HepG2 (cell line): ENCODE results near the gene CUL5.
A peak's percentile ranks its signal among the peaks of the same experiment; 100 is the strongest.

Source experiments
- CEBPB ChIP-seq: IDR thresholded peaks from 2 replicates; pipeline ENCODE4 v1.6.1; 2011; ENCODE audit warnings: low read depth, low read length, improper control_type of control experiment, borderline replicate concordance
- CTCF ChIP-seq: sonication (generic); formaldehyde crosslinking; IDR thresholded peaks from 2 replicates; pipeline ENCODE4 v1.5.0; 2020; ENCODE audit warnings: mild to moderate bottlenecking, missing genetic modification reagents, moderate library complexity
- GABPA ChIP-seq, 2 experiments: IDR thresholded peaks; 2 replicates each; pipeline ENCODE4 v1.6.1; 2011 to 2016; ENCODE audit warnings: low read depth in 2 of 2, low read length in 1 of 2, missing biosample characterization in 1 of 2, missing genetic modification characterization in 1 of 2
- IRX3 ChIP-seq: sonication (generic); formaldehyde crosslinking; IDR thresholded peaks from 2 replicates; pipeline ENCODE4 v1.8.1; 2023; ENCODE audit warnings: mild to moderate bottlenecking, low read depth, missing genetic modification reagents, borderline replicate concordance
- PHF8 ChIP-seq: sonication (generic); formaldehyde crosslinking; IDR thresholded peaks from 2 replicates; pipeline ENCODE4 v1.5.0; 2020; ENCODE audit warnings: missing genetic modification reagents
- POLR2A ChIP-seq, 2 experiments: IDR thresholded peaks; 2 replicates each; pipeline ENCODE4 v1.6.1; 2011; ENCODE audit warnings: low read depth in 2 of 2, low read length in 2 of 2, mild to moderate bottlenecking in 1 of 2, moderate library complexity in 1 of 2; ENCODE audit not compliant: insufficient read depth in 1 of 2
- RBAK ChIP-seq: sonication (generic); formaldehyde crosslinking; IDR thresholded peaks from 2 replicates; pipeline ENCODE4 v1.5.1; 2020; ENCODE audit warnings: mild to moderate bottlenecking, missing genetic modification reagents
- SP1 ChIP-seq, 2 experiments: fragments of 450-650 bp in 1 of 2; sonication (generic) in 1 of 2; formaldehyde crosslinking in 1 of 2; IDR thresholded peaks; 2 replicates each; pipeline versions ENCODE4 v1.4.0 to v1.6.1; 2016 to 2020; ENCODE audit warnings: missing genetic modification reagents in 1 of 2
- U2AF1 ChIP-seq: fragments of 200-400 bp; formaldehyde crosslinking; optimal IDR thresholded peaks from 2 replicates; pipeline ENCODE3; 2017; ENCODE audit warnings: mild to moderate bottlenecking, low read depth, low read length
- YY1 ChIP-seq: IDR thresholded peaks from 2 replicates; pipeline ENCODE4 v1.6.1; 2011; ENCODE audit warnings: low read length, low read depth, moderate library complexity, mild to moderate bottlenecking; ENCODE audit not compliant: insufficient read depth, insufficient replicate concordance

GRCh38 chr11:108135845-108136544 lies 127.3 kb downstream of the CUL5 start:
- TF ChIP-seq GABPA (IDR thresholded peaks at IDR 0.05; ENCODE audit: low read depth, low read length) = no peak
- TF ChIP-seq GABPA (CRISPR knock-in tag; IDR thresholded peaks at IDR 0.05; ENCODE audit: low read depth) = no peak
- TF ChIP-seq IRX3 (CRISPR knock-in tag) = no peak
- TF ChIP-seq POLR2A (IDR thresholded peaks at IDR 0.05; ENCODE audit: insufficient read depth in 1 of 2, low read depth in 2 of 2, low read length in 2 of 2) = no peak
- TF ChIP-seq YY1 = no peak
- TF ChIP-seq CEBPB = no peak
- no peak for TF ChIP-seq U2AF1
- no peak for TF ChIP-seq PHF8 (CRISPR knock-in tag)
- no peak for TF ChIP-seq RBAK
- TF ChIP-seq SP1 (IDR thresholded peaks at IDR 0.05) = no peak
- TF ChIP-seq SP1 (CRISPR knock-in tag; IDR thresholded peaks at IDR 0.05) = no peak
- TF ChIP-seq CTCF (CRISPR knock-in tag) = 0 out of 2 replicates have a peak, but pooled peaks have one; percentile 23
